Tibial nerve (tissue), 3 donors: Measurements from ENCODE around the gene CCDC149.

Source experiments
- CTCF ChIP-seq, 5 experiments: fragments of 200-600 bp in 3 of 5; fragments of 450-650 bp in 2 of 5; sonication (generic) in 3 of 5; IDR thresholded peaks; one replicate each; pipeline ENCODE4 v1.5.1; 2016 to 2019; ENCODE audit warnings: antibody characterized with exemption in 5 of 5, mild to moderate bottlenecking in 3 of 5, moderate library complexity in 2 of 5
- POLR2A ChIP-seq, 2 donors: fragments of 450-650 bp; IDR thresholded peaks; one replicate each; pipeline ENCODE4 v1.6.1; 2017; ENCODE audit warnings: antibody characterized with exemption in 2 of 2, mild to moderate bottlenecking in 2 of 2, moderate library complexity in 2 of 2

DNA sequence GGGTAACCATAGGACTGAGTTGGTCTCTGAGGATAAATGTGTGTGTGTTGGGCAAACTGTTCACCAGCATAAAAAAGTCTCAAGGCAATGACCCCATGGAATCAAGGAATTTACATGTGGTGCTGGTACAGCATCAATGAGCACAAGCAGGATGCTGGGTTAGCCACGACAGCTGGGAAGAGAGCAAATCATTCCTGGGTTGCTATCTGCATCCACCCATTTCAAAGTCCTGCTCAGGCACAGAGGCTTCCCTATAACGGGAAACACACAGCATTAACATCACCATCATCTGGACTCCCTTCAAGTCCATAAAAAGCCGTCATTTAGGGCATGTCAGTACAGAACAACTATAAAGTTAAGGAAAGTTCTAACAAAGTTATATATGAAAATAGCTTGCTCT is 41.6 kb downstream of the CCDC149 start:
- TF ChIP-seq POLR2A (IDR thresholded peaks at IDR 0.05) (no peak), CTCF (IDR thresholded peaks at IDR 0.05) (no peak)
